HEK293 (cell line): ENCODE results near the gene GBGT1.

Experiments used
- BCL11A ChIP-seq: fragments of 450-650 bp; formaldehyde crosslinking; IDR thresholded peaks from 2 replicates; pipeline ENCODE4 v1.5.1; 2016; ENCODE audit warnings: low read depth, missing biosample characterization, missing genetic modification characterization
- CTCF ChIP-seq: fragments of 450-650 bp; formaldehyde crosslinking; IDR thresholded peaks from 2 replicates; pipeline ENCODE4 v1.5.1; 2016; ENCODE audit warnings: missing biosample characterization, missing genetic modification characterization
- GLI2 ChIP-seq: fragments of 450-650 bp; formaldehyde crosslinking; IDR thresholded peaks from 2 replicates; pipeline ENCODE4; 2017; ENCODE audit warnings: missing biosample characterization, missing genetic modification characterization, low read depth, borderline replicate concordance
- ZFP69B ChIP-seq: fragments of 450-650 bp; formaldehyde crosslinking; IDR thresholded peaks from 2 replicates; pipeline ENCODE4 v1.5.1; 2016; ENCODE audit warnings: missing biosample characterization, missing genetic modification characterization
- ZNF175 ChIP-seq: fragments of 450-650 bp; formaldehyde crosslinking; IDR thresholded peaks from 2 replicates; pipeline ENCODE4 v1.5.1; 2016; ENCODE audit warnings: missing biosample characterization, missing genetic modification characterization
- ZNF239 ChIP-seq: fragments of 450-650 bp; formaldehyde crosslinking; IDR thresholded peaks from 2 replicates; pipeline ENCODE4 v1.5.1; 2016; ENCODE audit warnings: missing biosample characterization, missing genetic modification characterization
- ZNF585B ChIP-seq: fragments of 450-650 bp; formaldehyde crosslinking; IDR thresholded peaks from 2 replicates; pipeline ENCODE4 v1.5.1; 2016; ENCODE audit warnings: missing biosample characterization, missing genetic modification characterization
- ZNF670 ChIP-seq: fragments of 450-650 bp; formaldehyde crosslinking; IDR thresholded peaks from 2 replicates; pipeline ENCODE4 v1.5.1; 2016; ENCODE audit warnings: missing biosample characterization, missing genetic modification characterization, low read depth
- ZNF837 ChIP-seq: fragments of 450-650 bp; formaldehyde crosslinking; IDR thresholded peaks from 2 replicates; pipeline ENCODE4 v1.5.1; 2016; ENCODE audit warnings: missing biosample characterization, missing genetic modification characterization

- TF ChIP-seq CTCF (no peak), BCL11A (tag by site-specific recombination) (no peak), ZNF837 (tag by site-specific recombination) (no peak), GLI2 (no peak), ZNF175 (no peak), ZNF585B (tag by site-specific recombination) (no peak), ZNF670 (tag by site-specific recombination) (no peak), ZNF239 (tag by site-specific recombination) (no peak), ZFP69B (tag by site-specific recombination) (no peak)
These were observed 29.9 kb downstream of the GBGT1 start for GRCh38 chr9:133133681-133134387.
